Activated CD4-positive, alpha-beta T cell treated with anti-CD3 and anti-CD28 coated beads, Interleukin-2, amount 10 ng/mL, durations not matched to agents 24 days and 14 days (primary cell): Measurements from ENCODE around the gene BMP7. TPM values are rescaled to one million over a fixed set of nuclear protein-coding genes. Genes with fewer than 3 reads are reported as not detected.
A peak's percentile ranks its signal among the peaks of the same experiment; 100 is the strongest.

Experiments
- DNase-seq: peaks from one replicate; pipeline ENCODE4 v3.0.0; 2022
- H3K27ac Mint-ChIP-seq: one replicate; pipeline ENCODE4 v1.8.0; 2022; ENCODE audit warnings: mild to moderate bottlenecking, mixed read lengths
- H3K27me3 Mint-ChIP-seq: one replicate; pipeline ENCODE4 v1.8.0; 2022; ENCODE audit warnings: mixed read lengths
- H3K36me3 Mint-ChIP-seq: one replicate; pipeline ENCODE4 v1.8.0; 2022; ENCODE audit warnings: low read depth, mild to moderate bottlenecking, mixed read lengths
- H3K4me1 Mint-ChIP-seq: one replicate; pipeline ENCODE4 v1.8.0; 2021; ENCODE audit warnings: mixed read lengths
- H3K4me3 Mint-ChIP-seq: one replicate; pipeline ENCODE4 v1.8.0; 2022; ENCODE audit warnings: mild to moderate bottlenecking, moderate library complexity, mixed read lengths
- H3K9me3 Mint-ChIP-seq: one replicate; pipeline ENCODE4 v1.8.0; 2021; ENCODE audit warnings: mixed read lengths
- intact Hi-C: fragments of 100-400 bp; cut with micrococcal nuclease; formaldehyde crosslinking; loops from one replicate; pipeline ENCODE4 v1.15.1; 2023
- total RNA-seq: library from RNA; stranded (reverse); gene quantifications from 2 replicates; pipeline ENCODE4 v1.2.3, GENCODE V29; 2022

The BMP7 gene
- total RNA-seq, 1 donor from 2014 or later: 0.07 TPM

DNA sequence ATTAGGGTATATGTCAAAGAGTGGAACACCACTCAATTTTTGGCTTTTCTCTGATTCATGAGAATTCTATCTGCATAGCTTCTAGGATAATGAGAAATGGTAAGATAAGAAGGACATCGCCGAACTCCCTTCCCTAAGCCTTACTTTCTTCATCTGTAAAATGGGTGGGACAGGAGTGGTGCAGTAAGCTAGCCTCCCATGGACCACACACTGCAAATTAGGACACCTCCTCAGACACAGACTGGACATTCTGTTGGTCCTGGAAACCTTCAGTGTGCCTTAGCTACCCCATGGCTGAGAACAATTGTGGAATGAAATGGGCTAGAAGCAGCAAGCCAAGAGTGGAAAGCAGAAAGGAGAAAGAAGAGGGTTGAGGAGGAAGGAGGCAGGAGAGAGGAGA is 89.6 kb downstream of the BMP7 start:
- Mint-ChIP-seq H3K36me3 (no peaks in the 10 kb centered on the region), H3K27ac (no peak overlapping the region), H3K4me1 (peaks cover 7% of the 10 kb centered on the region), H3K27me3 (peaks cover 2% of the 10 kb centered on the region), H3K9me3 (no peaks in the 10 kb centered on the region), H3K4me3 (no peak overlapping the region)
- intact Hi-C loops: no loop called here
- DNase-seq: no peak

GRCh38 chr20:57175397-57176010 is 90.9 kb downstream of the BMP7 start:
- H3K4me1 Mint-ChIP-seq: peaks cover 7% of the 10 kb centered on the region
- no peaks in the 10 kb centered on the region for H3K9me3 Mint-ChIP-seq
- peak overlapping the region; percentile 57 for H3K27ac Mint-ChIP-seq
- no peak overlapping the region for H3K4me3 Mint-ChIP-seq
- DNase-seq: no peak
- H3K36me3 Mint-ChIP-seq: no peaks in the 10 kb centered on the region
- H3K27me3 Mint-ChIP-seq: peaks cover 2% of the 10 kb centered on the region
- intact Hi-C loops: no loop called here

DNA sequence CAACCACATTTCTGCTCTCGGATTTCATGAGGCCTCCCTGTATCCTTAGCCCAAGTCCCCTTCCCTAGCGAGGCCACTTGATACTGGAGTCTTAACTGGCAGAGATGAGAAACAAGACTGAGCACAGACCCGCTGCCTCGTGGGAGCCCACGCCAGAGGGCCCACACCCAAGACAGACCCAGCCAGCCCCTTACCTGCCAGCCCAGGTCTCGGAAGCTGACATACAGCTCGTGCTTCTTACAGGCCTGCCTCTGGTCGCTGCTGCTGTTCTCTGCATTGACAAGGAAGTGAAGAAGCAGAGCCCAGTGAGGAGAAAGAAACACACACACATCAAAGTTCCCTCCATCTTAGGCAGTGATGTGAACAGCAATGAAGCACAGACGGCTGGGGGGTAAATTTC is 91.7 kb downstream of the BMP7 start:
- no peaks in the 10 kb centered on the region for H3K9me3 Mint-ChIP-seq
- no peak overlapping the region for H3K4me3 Mint-ChIP-seq
- no peak overlapping the region for H3K27ac Mint-ChIP-seq
- no peak for DNase-seq
- no peaks in the 10 kb centered on the region for H3K27me3 Mint-ChIP-seq
- intact Hi-C loops: no loop called here
- peaks cover 7% of the 10 kb centered on the region for H3K4me1 Mint-ChIP-seq
- H3K36me3 Mint-ChIP-seq: no peaks in the 10 kb centered on the region

- H3K27ac Mint-ChIP-seq: no peak overlapping the region
- no peak for DNase-seq
- no peaks in the 10 kb centered on the region for H3K36me3 Mint-ChIP-seq
- no peak overlapping the region for H3K4me3 Mint-ChIP-seq
- H3K27me3 Mint-ChIP-seq: no peaks in the 10 kb centered on the region
- H3K9me3 Mint-ChIP-seq: no peaks in the 10 kb centered on the region
- intact Hi-C loops: no loop called here
- H3K4me1 Mint-ChIP-seq: peaks cover 7% of the 10 kb centered on the region
Observed at GRCh38 chr20:57173986-57174385, 92.5 kb downstream of the BMP7 start.

GRCh38 chr20:57173041-57173440 is 93.4 kb downstream of the BMP7 start:
- no peaks in the 10 kb centered on the region for H3K36me3 Mint-ChIP-seq
- H3K27ac Mint-ChIP-seq: no peak overlapping the region
- intact Hi-C loops: no loop called here
- no peak for DNase-seq
- no peaks in the 10 kb centered on the region for H3K27me3 Mint-ChIP-seq
- H3K4me3 Mint-ChIP-seq: no peak overlapping the region
- H3K9me3 Mint-ChIP-seq: no peaks in the 10 kb centered on the region
- peaks cover 7% of the 10 kb centered on the region for H3K4me1 Mint-ChIP-seq

DNA sequence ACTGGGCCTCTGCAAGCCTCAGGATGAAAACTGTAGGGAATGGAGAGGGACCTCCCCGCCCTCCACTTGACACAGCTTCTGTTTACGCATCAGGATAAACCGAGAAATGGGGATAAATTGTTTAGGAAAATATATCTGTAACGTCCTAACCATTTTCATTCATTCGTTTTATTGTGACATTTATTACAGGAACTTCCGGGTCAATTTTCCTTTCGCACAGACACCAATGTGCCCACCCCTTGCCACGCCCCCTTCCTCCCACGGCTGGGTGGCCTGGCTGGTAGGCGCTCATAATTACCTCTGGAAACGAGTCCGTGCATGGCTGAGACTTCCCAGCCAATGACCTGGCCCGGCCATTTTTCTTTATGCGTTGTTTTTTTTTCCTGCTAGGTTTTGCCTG is 96.1 kb downstream of the BMP7 start:
- no peaks in the 10 kb centered on the region for H3K27me3 Mint-ChIP-seq
- H3K4me1 Mint-ChIP-seq: peaks cover 3% of the 10 kb centered on the region
- no peak overlapping the region for H3K27ac Mint-ChIP-seq
- no peak for DNase-seq
- H3K9me3 Mint-ChIP-seq: no peaks in the 10 kb centered on the region
- no peak overlapping the region for H3K4me3 Mint-ChIP-seq
- no peaks in the 10 kb centered on the region for H3K36me3 Mint-ChIP-seq
- intact Hi-C loops: no loop called here

DNA sequence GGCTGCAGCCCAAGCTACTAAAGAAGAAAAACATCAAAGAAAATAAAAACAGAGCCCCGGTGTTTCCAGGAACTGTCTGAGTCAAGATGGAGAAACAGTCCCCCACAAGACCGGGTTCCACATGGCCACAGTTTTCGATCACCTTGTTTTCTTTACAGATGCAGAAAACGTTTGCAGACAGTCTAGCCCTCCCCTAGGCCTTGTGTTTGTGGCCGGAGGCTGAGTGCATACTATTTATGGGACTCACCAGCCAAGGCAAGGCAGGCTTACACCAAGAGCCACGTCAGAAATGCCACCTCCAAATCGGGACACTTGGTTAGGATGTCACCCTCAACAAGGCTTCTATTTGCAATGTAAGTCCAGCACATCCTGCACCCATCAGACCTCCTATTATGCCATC is 97.3 kb downstream of the BMP7 start:
- no peak for DNase-seq
- no peaks in the 10 kb centered on the region for H3K27me3 Mint-ChIP-seq
- no peaks in the 10 kb centered on the region for H3K9me3 Mint-ChIP-seq
- intact Hi-C loops: no loop called here
- no peaks in the 10 kb centered on the region for H3K4me1 Mint-ChIP-seq
- H3K27ac Mint-ChIP-seq: no peak overlapping the region
- no peak overlapping the region for H3K4me3 Mint-ChIP-seq
- no peaks in the 10 kb centered on the region for H3K36me3 Mint-ChIP-seq

DNA sequence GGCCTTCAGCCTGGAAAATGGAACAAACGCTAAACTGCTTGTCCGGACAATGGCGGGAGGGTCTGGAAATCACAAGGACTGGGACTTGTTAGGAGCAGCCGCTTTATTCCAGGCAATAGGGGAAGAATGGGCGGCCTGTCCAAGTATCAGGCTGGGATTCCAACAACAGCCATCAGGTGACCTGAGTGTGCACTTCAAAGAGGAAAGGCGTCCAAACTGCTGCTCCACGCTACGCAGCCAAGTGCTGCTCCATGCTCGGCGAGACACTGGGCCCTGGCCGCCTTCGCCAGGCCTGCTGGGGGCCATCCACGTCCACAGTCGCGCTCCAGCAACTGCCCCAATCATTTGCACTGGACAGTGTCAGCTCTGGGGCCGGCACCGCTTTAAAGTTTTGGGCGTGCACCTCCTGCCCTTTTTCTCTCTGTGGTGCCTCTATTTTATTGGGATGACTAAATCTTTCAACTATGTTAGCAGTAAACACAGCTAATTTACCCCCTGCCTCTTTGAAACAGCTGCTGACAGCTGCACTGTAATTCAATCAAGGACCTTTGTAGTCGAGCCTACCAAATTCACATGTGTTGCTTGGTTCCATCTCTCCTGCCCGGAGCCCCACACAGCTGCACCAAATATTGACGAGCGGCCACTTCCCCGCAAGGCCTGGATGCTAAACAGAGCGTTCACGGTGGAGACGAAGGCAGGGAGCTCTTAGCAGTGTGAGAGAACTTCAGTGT is 98.3 kb downstream of the BMP7 start:
- Mint-ChIP-seq H3K27me3 (no peaks in the 10 kb centered on the region), H3K36me3 (no peaks in the 10 kb centered on the region), H3K4me1 (no peaks in the 10 kb centered on the region), H3K9me3 (no peaks in the 10 kb centered on the region), H3K4me3 (no peak overlapping the region), H3K27ac (no peak overlapping the region)
- no peak for DNase-seq
- intact Hi-C loops: no loop called here

DNA sequence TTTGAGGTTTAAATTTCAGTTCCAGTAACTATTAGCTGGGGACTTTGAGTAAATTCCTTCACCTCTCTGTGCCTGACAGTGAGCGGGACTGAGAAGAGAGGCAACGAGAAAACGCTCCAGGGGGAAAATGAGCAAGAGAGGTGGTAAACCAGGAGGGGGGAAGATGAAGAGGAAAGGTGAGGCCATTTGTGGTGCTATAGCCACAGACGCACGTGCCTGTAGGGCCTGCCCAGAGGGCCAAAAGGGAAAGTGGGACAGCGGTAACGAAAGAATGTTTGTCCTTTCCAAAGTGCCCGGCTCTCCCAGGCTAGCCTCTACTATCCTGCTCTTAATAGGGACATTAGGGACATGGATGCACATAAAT is 99.2 kb downstream of the BMP7 start:
- Mint-ChIP-seq H3K9me3 (no peaks in the 10 kb centered on the region), H3K27ac (no peak overlapping the region), H3K36me3 (no peaks in the 10 kb centered on the region), H3K4me3 (no peak overlapping the region), H3K27me3 (no peaks in the 10 kb centered on the region), H3K4me1 (no peaks in the 10 kb centered on the region)
- DNase-seq: no peak
- intact Hi-C loops: no loop called here

GRCh38 chr20:57166568-57167291 is 99.7 kb downstream of the BMP7 start:
- intact Hi-C loops: no loop called here
- H3K9me3 Mint-ChIP-seq: no peaks in the 10 kb centered on the region
- H3K36me3 Mint-ChIP-seq: no peaks in the 10 kb centered on the region
- no peaks in the 10 kb centered on the region for H3K4me1 Mint-ChIP-seq
- H3K4me3 Mint-ChIP-seq: no peak overlapping the region
- H3K27ac Mint-ChIP-seq: no peak overlapping the region
- no peaks in the 10 kb centered on the region for H3K27me3 Mint-ChIP-seq
- no peak for DNase-seq

DNA sequence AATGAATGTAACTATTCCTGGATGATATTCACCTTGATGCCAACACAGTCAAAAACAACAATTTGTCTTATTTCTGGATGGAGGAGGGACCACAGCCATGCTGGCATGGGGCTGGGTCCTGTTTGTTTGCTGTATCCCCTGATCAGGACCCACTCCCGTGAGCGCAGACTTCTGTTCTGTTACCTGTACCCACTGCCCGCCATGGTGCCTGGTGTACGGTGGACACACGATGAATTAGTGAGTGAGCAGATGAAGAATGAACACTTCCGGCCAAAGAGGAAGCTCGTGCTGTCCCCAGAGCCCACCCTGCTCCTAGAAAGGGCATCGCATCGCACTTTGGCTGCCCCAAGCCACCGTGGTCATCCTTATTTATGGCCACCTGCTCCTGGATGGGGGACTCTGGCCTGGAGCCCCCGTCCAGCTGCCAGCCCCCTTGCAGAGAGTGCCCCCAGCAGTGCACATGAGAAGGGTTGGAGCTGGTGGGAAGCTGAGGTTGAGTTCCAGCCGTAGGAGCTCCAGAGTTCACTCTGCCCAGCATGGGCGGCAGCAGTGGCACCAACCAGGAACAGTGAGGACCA is 100.9 kb downstream of the BMP7 start:
- Mint-ChIP-seq H3K4me1 (no peaks in the 10 kb centered on the region), H3K4me3 (no peak overlapping the region)
- intact Hi-C loops: no loop called here

GRCh38 chr20:57164872-57165271 is 101.6 kb downstream of the BMP7 start:
- H3K4me1 Mint-ChIP-seq: no peaks in the 10 kb centered on the region
- no peak overlapping the region for H3K4me3 Mint-ChIP-seq
- DNase-seq: no peak
- no peaks in the 10 kb centered on the region for H3K27me3 Mint-ChIP-seq
- intact Hi-C loops: no loop called here
- no peak overlapping the region for H3K27ac Mint-ChIP-seq
- no peaks in the 10 kb centered on the region for H3K36me3 Mint-ChIP-seq
- H3K9me3 Mint-ChIP-seq: no peaks in the 10 kb centered on the region

More for the DNA sequence above, 100.9 kb downstream of the BMP7 start:
- DNase-seq: no peak
- H3K9me3 Mint-ChIP-seq: no peaks in the 10 kb centered on the region
- H3K27me3 Mint-ChIP-seq: no peaks in the 10 kb centered on the region
- H3K27ac Mint-ChIP-seq: no peak overlapping the region
- no peaks in the 10 kb centered on the region for H3K36me3 Mint-ChIP-seq

- Mint-ChIP-seq H3K27me3 (no peaks in the 10 kb centered on the region), H3K36me3 (no peaks in the 10 kb centered on the region), H3K9me3 (no peaks in the 10 kb centered on the region), H3K27ac (no peak overlapping the region), H3K4me1 (no peaks in the 10 kb centered on the region), H3K4me3 (no peak overlapping the region)
- DNase-seq: no peak
- intact Hi-C loops: no loop called here
Observed at GRCh38 chr20:57163041-57163440, 103.4 kb downstream of the BMP7 start.

GRCh38 chr20:57162362-57162652 is 104.1 kb downstream of the BMP7 start:
- Mint-ChIP-seq H3K36me3 (no peaks in the 10 kb centered on the region), H3K27me3 (no peaks in the 10 kb centered on the region), H3K4me3 (no peak overlapping the region), H3K27ac (no peak overlapping the region), H3K9me3 (no peaks in the 10 kb centered on the region), H3K4me1 (no peaks in the 10 kb centered on the region)
- intact Hi-C loops: no loop called here
- DNase-seq: no peak
